Left hindlimb (tissue), 1 donor: ENCODE data around the gene SSX7.
"Not testable (repeated sequence)": the region's sequence is repeated elsewhere in the genome, so short reads cannot be mapped to it uniquely, and the experiment has no call there.

Source experiments
- DNase-seq: peaks from one replicate; pipeline ENCODE4 v3.0.0-alpha.2; 2018

The SSX7 gene, protein sequence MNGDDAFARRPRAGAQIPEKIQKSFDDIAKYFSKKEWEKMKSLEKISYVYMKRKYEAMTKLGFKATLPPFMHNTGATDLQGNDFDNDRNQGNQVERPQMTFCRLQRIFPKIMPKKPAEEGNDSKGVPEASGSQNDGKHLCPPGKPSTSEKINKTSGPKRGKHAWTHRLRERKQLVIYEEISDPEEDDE

GRCh38 chrX:52654800-52655199 lies at the start of gene SSX7:
SSX7 (minus strand) TSS chrX:52654900; CDS start chrX:52653472, 1,428 bp downstream.
- not testable (repeated sequence) for DNase-seq

DNA sequence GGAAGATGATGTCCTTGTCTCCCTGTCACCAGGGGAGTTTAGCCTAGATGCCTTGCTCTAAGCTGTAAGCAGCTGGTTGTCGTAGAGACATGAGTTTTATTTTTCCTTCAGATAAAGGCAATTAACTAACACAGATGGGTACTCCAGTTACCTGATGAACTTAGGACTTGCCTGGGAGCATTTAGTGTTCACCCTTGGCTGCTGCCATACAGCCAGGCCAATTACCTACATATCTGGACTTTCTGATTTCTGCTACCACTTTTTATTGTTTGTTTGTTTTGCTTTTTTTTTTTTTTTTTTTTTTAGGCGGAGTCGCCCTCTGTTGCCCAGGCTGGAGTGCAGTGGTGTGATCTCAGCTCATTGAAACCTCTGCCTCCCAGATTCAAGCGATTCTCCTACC lies 37.3 kb upstream of the SSX7 start:
- DNase-seq: not testable (repeated sequence)

GRCh38 chrX:52662218-52662617 lies 7.5 kb upstream of the SSX7 start:
- DNase-seq: not testable (repeated sequence)

- not testable (repeated sequence) for DNase-seq
Measured at GRCh38 chrX:52655475-52655874, 775 bp upstream of the SSX7 start.

- not testable (repeated sequence) for DNase-seq
Measured at GRCh38 chrX:52650676-52651075, 4.0 kb downstream of the SSX7 start.

- not testable (repeated sequence) for DNase-seq
Measured at GRCh38 chrX:52648956-52649355, 5.7 kb downstream of the SSX7 start.

DNA sequence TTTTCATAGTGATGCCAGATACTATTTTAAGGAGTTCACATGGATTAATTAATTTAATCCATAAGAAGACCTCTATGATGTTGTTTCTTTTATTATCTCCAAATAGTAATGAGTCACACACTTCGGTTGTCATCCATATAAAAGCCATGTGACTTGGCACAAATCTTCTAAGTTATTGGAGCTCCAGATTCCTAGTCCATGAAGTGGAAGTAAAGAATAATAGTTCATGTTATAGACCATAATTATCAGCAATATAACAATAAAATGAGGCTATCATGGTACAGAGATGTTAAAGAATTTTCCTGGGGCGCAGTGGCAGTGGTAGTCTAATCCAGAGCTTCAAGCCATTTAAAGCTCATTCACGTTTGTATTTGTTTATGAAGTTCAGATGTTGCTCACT lies 26.2 kb downstream of the SSX7 start:
- DNase-seq: not testable (repeated sequence)

DNA sequence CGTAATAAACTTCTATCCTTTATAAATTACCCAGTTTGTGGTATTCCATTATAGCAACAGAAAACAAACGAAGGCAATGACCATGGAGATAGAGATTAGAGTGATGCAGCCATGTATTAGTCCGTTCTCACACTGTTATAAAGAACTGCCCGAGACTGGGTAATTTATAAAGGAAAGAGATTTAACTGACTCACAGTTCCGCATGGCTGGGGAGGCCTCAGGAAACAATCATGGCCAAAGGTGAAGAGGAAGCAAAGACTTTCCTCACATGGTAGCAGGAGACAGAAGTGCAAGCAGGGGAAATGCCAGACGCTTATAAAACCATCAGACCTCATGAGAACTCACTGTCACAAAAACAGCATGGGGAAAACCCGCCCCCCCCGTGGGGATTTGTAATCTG lies 34.0 kb downstream of the SSX7 start:
- DNase-seq: not testable (repeated sequence)

DNA sequence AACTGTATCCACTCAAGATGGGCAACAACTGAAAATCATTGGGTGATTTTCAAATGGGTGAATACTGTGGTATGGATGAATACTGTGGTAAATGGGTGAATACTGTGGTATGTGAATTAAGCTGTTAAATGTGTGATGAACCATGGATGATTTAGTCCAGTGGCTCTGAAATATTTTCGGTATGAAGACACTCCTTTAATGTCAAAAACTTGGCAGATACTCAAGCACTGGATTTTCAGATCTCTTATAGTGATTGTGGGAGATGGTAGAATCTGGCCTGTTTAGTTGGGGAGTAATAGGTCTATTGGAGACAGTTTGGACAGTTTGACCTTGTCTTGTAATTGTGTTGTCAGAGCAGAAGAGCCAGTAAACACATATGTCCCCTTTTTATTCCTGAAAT lies 45.7 kb downstream of the SSX7 start:
- DNase-seq: no peak

DNA sequence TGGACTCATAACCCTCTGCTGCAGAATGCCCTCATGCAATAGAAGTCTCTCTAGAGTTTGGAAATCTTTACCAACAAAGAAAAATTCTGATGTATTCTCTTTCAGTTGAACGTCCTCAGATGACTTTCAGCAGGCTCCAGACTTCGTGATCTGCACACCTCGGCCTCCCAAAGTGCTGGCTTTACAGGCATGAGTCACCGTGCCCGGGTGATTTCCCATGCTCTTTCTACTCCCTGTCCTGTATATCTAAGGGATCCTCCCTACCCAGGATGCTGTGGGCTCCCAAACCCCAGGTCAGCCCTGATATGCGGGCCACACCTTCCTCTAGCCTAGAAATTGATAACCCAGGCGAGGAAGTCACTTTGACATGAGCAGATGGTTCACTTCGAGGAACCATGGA lies 51.5 kb downstream of the SSX7 start:
- DNase-seq: not testable (repeated sequence)

DNA sequence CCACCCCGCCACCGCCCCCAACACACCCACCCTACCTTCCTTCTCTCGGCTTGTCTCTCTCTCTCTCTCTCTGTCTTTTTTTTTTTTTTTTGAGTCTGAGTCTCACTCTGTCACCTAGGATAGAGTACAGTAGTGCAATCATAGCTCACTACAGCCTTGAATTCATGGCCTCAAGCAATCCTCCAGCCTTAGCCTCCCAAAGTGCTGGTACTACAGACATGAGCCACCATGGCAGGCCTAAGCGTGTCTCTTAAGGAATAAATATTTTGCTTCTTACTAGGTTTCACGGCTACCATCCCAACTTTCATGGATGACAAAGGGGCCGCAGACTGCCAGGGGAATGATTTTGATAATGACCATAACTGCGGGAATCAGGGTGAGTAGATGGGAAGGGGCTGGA lies 55.8 kb downstream of the SSX7 start:
- DNase-seq: no peak

DNA sequence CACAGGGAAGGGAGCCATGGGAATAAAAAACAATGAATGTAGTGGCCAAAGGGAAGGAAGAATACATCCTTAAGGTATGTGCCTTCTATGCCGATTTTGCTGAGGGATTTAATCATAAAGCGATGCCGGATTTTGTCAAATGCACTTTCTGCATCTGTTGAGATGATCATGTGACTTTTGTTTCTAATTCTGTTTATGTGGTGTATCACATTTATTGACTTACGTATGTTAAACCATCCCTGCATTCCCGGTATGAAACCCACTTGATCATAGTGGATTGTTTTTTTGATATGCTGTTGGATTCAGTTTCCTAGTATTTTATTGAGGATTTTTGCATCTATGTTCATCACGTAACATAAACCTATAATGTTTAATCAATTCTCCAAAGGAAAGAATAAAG lies 60.0 kb downstream of the SSX7 start:
- DNase-seq: no peak
